ENCODE results near the gene CRTC1.

The CRTC1 gene

GRCh38 chr19:18772620-18773587 lies 89.4 kb downstream of the CRTC1 start:
- DNase-seq: no peak

- DNase-seq: no peak
These were observed 90.2 kb downstream of the CRTC1 start for GRCh38 chr19:18773682-18774081.

DNA sequence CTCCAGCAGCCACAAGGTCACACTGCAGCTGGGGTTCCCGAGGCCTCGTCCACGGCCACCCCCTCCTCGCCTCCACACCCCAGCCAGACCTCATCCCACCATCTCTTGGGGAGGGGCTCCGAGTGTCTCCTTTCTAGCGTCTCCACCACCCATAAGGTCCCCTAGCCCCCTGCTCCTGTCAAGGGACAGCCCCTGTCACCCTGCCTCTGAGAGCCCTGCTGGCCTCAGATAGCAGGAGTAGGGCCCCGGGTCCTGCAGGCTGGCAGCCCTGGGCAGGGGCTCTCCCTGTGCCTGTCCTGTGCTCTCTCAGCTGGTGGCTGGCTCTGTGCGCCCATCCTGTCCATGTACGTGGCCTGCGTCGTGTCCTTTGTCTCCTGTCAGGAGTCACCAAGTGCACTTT lies 90.6 kb downstream of the CRTC1 start:
- no peak for DNase-seq

- DNase-seq: no peak
These were observed 91.4 kb downstream of the CRTC1 start for GRCh38 chr19:18774782-18775444.

- no peak for DNase-seq
These were observed 92.3 kb downstream of the CRTC1 start for GRCh38 chr19:18775586-18776287.

DNA sequence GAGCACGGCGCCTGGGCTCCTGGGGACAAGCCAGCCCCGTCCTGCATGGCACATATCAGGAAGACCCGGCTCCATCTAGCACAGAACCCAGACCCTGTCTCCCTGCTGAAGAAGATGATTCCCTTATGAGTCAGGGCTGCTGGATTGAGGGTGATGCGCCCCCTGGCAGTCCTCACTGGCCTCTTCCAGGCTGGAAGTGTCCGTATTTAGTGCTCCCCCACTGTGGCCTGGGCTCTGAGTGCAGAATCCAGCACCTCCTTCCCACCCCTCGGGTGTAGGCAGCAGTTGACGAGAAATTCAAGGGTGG lies 92.8 kb downstream of the CRTC1 start:
- DNase-seq: no peak

- DNase-seq: no peak
These were observed 93.3 kb downstream of the CRTC1 start for GRCh38 chr19:18776736-18777135.

DNA sequence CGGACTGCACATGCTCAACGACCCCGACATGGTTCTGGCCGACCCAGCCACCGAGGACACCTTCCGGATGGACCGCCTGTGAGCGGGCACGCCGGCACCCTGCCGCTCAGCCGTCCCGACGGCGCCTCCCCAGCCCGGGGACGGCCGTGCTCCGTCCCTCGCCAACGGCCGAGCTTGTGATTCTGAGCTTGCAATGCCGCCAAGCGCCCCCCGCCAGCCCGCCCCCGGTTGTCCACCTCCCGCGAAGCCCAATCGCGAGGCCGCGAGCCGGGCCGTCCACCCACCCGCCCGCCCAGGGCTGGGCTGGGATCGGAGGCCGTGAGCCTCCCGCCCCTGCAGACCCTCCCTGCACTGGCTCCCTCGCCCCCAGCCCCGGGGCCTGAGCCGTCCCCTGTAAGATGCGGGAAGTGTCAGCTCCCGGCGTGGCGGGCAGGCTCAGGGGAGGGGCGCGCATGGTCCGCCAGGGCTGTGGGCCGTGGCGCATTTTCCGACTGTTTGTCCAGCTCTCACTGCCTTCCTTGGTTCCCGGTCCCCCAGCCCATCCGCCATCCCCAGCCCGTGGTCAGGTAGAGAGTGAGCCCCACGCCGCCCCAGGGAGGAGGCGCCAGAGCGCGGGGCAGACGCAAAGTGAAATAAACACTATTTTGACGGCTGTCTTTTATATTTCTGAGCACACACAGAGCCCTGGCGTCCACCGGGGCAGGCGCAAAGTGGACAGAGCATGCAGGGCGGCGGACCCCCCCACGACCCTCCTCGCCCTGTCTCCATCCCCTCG lies 94.0 kb downstream of the CRTC1 start:
- DNase-seq: no peak

- no peak for DNase-seq
These were observed 94.6 kb downstream of the CRTC1 start for GRCh38 chr19:18778076-18778389.

DNA sequence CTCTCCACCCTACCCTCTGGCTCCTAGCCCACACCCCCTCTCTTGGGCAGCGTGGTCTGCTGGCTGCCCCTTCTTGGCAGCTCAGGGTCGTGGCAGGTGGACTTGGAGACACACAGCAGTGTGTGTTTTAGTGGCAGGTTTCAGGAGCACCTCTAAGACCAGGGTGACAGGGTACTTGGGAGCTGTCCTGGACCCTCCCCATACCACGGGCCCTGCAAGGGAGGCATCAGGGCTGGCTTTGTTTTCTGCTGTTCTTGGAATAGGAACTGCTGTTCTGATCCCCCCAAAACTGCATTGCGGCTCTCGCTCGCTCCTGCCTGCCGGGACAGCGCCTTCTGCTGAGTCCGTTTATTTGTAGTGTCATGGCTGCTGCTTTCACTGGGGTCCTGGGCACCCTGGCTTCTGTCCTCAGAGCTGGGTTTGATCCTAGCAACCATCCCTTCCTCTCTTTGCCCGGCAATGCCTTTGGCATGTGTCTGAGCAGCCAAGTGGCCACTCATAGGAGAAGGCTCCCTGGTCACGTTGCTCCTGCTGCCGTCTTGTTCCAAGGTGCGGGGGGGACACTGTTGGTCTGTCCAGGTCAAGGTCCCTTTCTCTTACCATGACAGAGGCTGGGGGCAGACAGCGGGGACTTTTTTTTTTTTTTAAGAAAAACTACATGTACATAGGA lies 95.5 kb downstream of the CRTC1 start:
- DNase-seq: no peak

- no peak for DNase-seq
These were observed 96.6 kb downstream of the CRTC1 start for GRCh38 chr19:18780081-18780480.

DNA sequence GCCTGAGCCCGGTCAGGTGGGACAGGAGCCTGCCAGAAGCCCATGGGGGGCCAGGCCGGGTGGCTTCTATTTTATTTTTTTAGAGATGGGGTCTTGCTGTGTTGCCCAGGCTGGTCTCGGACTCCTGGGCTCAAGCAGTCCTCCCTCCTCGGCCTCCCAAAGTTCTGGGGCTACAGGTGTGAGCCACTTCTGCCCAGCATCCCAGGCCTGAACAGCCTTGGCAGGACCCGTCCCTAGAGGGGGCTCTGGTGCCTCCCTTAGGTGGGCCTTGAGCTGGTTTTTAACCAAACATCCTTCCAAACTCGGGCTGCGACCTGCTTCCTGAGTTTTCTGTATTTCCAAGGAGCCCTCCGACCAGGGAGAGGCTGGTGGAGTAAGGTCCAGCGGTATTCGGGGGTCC lies 97.2 kb downstream of the CRTC1 start:
- DNase-seq: no peak

GRCh38 chr19:18781047-18781600 lies 97.6 kb downstream of the CRTC1 start:
- no peak for DNase-seq

GRCh38 chr19:18781885-18782527 lies 98.5 kb downstream of the CRTC1 start:
- DNase-seq: no peak

- no peak for DNase-seq
These were observed 99.2 kb downstream of the CRTC1 start for GRCh38 chr19:18782559-18783225.

GRCh38 chr19:18783958-18784785 lies 100.7 kb downstream of the CRTC1 start:
- DNase-seq: no peak

DNA sequence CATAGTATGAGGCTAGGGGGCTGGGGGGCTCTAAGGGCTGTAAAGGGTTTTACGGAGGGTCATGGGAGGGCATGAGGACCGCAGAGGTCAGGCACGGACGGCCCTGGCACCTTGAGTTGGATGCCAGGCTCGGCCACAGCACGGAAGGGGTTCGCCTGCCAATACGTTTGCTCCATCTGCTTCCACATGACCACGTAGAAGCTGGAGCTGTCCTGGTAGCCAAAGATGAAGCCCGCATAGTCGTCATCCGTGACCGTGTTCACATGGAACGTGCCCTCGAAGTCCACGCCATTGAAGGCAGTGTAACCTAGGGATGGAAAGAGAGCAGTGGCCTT lies 101.3 kb downstream of the CRTC1 start:
- no peak for DNase-seq

- peak; percentile 48 for DNase-seq
These were observed 102.0 kb downstream of the CRTC1 start for GRCh38 chr19:18785179-18786124.

Measured in effector CD4-positive, alpha-beta T cell (primary cell).